HG03280 (cell line): ENCODE data around the gene PLSCR3.

ENCODE experiments used
- ATAC-seq: cut with Tn5 transposase; IDR thresholded peaks from one replicate; pipeline ENCODE4 v1.9.1; 2021; ENCODE audit warnings: mild to moderate bottlenecking, moderate library complexity; ENCODE audit not compliant: unreplicated experiment

The PLSCR3 gene

GRCh38 chr17:7351665-7352502 is 42.4 kb downstream of the PLSCR3 start, which contains the start of gene KCTD11:
Gene KCTD11 (plus strand): TSS chr17:7352162.
- ATAC-seq: peak; percentile 61

- no peak for ATAC-seq
Measured at GRCh38 chr17:7348478-7349242, 45.7 kb downstream of the PLSCR3 start.

- ATAC-seq: no peak
Measured at GRCh38 chr17:7347630-7348477, 46.5 kb downstream of the PLSCR3 start.

GRCh38 chr17:7346761-7347614 is 47.3 kb downstream of the PLSCR3 start:
- no peak for ATAC-seq

- no peak for ATAC-seq
Measured at GRCh38 chr17:7343250-7343649, 51.1 kb downstream of the PLSCR3 start.

- ATAC-seq: no peak
Measured at GRCh38 chr17:7341842-7342241, 52.5 kb downstream of the PLSCR3 start.

- ATAC-seq: no peak
Measured at GRCh38 chr17:7340179-7340578, 54.1 kb downstream of the PLSCR3 start.
